ENCODE results near the gene ZNF688. TPM values are rescaled to one million over a fixed set of nuclear protein-coding genes. Genes with fewer than 3 reads are reported as not detected.

The ZNF688 gene
- total and polyA plus RNA-seq, 9 donors: 10.3 to 31.2 (median 15.4) TPM

DNA sequence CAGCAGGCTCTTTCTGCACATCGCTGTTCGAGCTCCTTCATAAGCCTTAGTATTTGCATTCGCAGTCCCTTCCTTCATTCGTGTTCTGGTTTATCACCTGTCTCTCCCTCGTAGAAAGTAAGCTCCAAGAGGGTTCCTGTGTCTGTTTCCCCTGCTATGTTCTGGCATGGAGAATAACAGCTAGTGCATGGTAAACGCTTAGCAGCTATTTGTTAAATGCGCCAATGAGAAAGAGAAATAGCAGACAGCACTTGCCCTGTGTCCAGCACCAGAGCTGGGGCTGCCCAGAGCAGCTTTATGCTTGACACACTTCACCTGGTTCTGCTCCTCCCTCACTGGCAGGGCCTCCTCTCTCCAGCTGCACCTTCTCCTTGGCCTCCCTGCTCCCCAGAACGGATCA is 5.5 kb downstream of the ZNF688 start:
- no peak overlapping the region for H3K27ac ChIP-seq
- H3K4me3 ChIP-seq: no peak overlapping the region
- peaks cover 5% of the 10 kb centered on the region for H3K4me1 ChIP-seq (ENCODE audit: insufficient read depth)
- TF ChIP-seq, protein P1, sequence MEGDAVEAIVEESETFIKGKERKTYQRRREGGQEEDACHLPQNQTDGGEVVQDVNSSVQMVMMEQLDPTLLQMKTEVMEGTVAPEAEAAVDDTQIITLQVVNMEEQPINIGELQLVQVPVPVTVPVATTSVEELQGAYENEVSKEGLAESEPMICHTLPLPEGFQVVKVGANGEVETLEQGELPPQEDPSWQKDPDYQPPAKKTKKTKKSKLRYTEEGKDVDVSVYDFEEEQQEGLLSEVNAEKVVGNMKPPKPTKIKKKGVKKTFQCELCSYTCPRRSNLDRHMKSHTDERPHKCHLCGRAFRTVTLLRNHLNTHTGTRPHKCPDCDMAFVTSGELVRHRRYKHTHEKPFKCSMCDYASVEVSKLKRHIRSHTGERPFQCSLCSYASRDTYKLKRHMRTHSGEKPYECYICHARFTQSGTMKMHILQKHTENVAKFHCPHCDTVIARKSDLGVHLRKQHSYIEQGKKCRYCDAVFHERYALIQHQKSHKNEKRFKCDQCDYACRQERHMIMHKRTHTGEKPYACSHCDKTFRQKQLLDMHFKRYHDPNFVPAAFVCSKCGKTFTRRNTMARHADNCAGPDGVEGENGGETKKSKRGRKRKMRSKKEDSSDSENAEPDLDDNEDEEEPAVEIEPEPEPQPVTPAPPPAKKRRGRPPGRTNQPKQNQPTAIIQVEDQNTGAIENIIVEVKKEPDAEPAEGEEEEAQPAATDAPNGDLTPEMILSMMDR (IDR thresholded peaks at IDR 0.05): no peak
- TF ChIP-seq POLR2A (IDR thresholded peaks at IDR 0.05) (no peak), EP300 (IDR thresholded peaks at IDR 0.05) (no peak)
- intact Hi-C loops (cut with DNase I): no loop called here
- WGBS, 3 donors: 40 to 42% (median 40%) methylated on average over 8 of the region's 8 CpGs
- no peaks in the 10 kb centered on the region for H3K36me3 ChIP-seq
- H3K9me3 ChIP-seq: no peaks in the 10 kb centered on the region
- no peaks in the 10 kb centered on the region for H3K27me3 ChIP-seq
- no peak for DNase-seq

GRCh38 chr16:30565526-30565925 is 6.0 kb downstream of the ZNF688 start:
- Histone ChIP-seq H3K4me3 (no peak overlapping the region), H3K4me1 (ENCODE audit: insufficient read depth) (peaks cover 5% of the 10 kb centered on the region), H3K36me3 (no peaks in the 10 kb centered on the region), H3K27ac (no peak overlapping the region), H3K27me3 (no peaks in the 10 kb centered on the region), H3K9me3 (no peaks in the 10 kb centered on the region)
- no peak for TF ChIP-seq POLR2A (IDR thresholded peaks at IDR 0.05)
- no peak for TF ChIP-seq EP300 (IDR thresholded peaks at IDR 0.05)
- TF ChIP-seq, protein P1 (IDR thresholded peaks at IDR 0.05): no peak
- intact Hi-C loops (cut with DNase I): no loop called here
- WGBS, 3 donors: 38 to 49% (median 44%) methylated on average over 7 of the region's 7 CpGs
- no peak for DNase-seq

DNA sequence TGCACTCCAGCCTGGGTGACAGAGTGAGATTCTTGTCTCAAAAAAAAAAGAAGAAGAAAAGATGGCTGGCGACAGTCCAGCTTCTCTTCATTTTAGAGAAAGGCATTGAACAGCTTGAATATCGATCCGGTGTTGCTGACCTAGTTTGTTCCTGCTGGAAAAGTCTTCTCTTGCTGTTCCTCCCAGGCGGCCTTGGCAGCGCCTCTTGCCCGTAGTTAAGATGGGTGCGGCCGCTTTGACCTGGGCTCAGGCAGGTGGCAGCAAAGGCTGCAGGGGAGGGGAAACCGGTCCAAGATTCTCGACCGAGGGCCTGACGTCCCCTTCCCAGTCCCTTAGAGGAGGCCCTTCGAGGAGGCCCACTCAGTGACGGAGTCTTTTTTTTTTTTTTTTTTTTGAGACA is 9.5 kb downstream of the ZNF688 start:
- Histone ChIP-seq H3K9me3 (no peaks in the 10 kb centered on the region), H3K36me3 (no peaks in the 10 kb centered on the region), H3K4me1 (ENCODE audit: insufficient read depth) (no peaks in the 10 kb centered on the region), H3K4me3 (peak overlapping the region; percentile 49), H3K27ac (no peak overlapping the region), H3K27me3 (no peaks in the 10 kb centered on the region)
- WGBS, 3 donors: 93 to 95% (median 95%) methylated on average over 14 of the region's 14 CpGs
- peak in 3 of 5 donors; percentile 41 to 46 (median 44) for DNase-seq
- intact Hi-C loops (cut with DNase I): no loop called here
- TF ChIP-seq, protein P1 (IDR thresholded peaks at IDR 0.05): no peak

DNA sequence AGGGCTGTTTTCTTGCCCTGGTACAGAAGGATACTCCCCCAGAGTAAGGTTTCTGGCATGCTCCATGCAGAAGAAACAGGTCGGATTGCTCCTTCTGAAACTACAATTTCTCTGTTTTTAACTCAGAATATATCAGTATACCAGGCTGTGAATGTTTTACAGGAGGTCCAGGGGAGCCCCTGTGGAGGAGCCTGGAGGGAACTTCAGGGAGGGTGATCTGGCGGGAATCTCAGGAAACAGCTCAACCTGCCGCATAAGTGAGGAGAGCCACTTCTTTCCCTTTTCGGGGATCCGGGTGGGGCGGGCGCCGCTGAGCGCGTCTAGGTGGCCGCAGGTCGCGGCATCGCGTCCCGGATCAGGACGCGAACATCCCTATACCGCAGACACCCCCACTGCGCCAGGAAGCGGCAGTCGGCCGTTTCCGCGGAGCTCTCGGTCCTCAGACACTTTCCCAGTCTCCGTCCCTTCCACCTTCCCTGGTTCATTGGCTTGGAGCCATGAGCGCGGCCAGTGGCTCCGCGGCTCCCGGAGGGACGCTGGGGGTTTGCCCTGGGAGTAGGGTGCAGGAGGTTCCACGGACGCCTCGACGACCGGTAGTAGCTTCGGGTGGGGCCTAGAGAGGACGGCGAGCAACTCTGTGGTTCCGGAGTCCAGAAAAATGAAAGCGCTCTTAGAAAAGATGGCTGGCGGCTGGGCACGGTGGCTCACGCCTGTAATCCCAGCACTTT is 10.3 kb downstream of the ZNF688 start:
- Histone ChIP-seq H3K4me3 (peak overlapping the region; percentile 49), H3K27me3 (no peaks in the 10 kb centered on the region), H3K4me1 (ENCODE audit: insufficient read depth) (no peaks in the 10 kb centered on the region), H3K9me3 (no peaks in the 10 kb centered on the region), H3K27ac (peak overlapping the region; percentile 22 to 50), H3K36me3 (no peaks in the 10 kb centered on the region)
- WGBS, 3 donors: 8 to 21% (median 13%) methylated on average over 46 of the region's 46 CpGs
- TF ChIP-seq, protein P1 (IDR thresholded peaks at IDR 0.05): no peak
- TF ChIP-seq EP300 (IDR thresholded peaks at IDR 0.05): no peak
- TF ChIP-seq POLR2A (IDR thresholded peaks at IDR 0.05): no peak
- peak; percentile 52 to 71 (median 62) for DNase-seq
- intact Hi-C loops (cut with DNase I): no loop called here
